ENCODE measurements around the gene KCNIP4. TPM values are rescaled to one million over a fixed set of nuclear protein-coding genes. Genes with fewer than 3 reads are reported as not detected.

The KCNIP4 gene
- total RNA-seq, 1 donor from 2014 or later, result 30.4 TPM

DNA sequence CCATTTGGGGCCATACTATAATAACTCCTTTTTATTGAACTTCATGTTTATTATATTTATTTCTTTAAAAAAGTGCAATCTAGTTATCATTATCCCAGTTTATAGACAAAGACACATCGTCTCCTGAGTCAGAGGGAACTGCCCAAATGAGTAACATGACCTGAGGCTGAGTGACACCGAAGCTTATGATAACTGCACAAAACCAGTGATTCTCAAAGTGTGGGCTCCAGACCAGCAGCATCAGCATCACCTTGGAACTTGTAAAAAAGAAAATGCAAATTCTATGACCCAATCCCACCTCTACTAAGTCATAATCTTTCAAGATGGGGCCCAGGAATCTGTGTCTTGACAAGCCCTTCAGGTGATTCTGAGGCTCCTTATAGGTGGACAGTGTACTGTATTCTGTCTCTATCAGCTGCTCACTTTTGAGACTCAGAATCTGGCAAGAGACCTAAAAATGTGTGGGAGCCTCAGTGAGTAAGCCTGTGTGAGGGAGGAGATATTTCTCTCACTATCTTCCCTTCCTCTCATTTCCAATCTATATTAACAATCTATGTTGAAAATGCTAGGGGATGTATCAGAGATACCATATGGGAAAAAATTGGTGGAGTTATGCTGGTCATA lies 1101.3 kb downstream of the KCNIP4 start:
- H3K27ac Mint-ChIP-seq (ENCODE audit: unreplicated experiment), result no peak overlapping the region
- H3K9me3 Mint-ChIP-seq (ENCODE audit: unreplicated experiment), result no peaks in the 10 kb centered on the region

DNA sequence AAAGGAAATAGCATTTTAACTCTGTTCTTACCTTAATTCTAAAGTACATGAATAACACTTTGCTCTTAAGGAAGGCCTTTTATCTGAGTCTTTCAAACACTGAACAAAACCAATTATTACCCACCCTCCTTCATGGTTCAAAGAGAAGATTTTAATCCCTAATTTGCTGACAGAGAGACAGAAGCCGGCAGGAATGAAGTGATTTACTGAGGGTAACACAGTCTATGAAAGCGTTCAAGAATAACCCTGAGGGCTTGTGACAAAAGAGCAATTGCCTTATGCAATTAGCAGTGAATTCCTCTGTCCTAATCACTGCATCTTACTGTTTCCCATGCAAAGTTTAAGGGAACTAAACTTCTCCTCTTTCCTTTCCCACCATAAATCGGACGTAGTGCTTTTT lies 1104.3 kb downstream of the KCNIP4 start:
- DNase-seq, result no peak
- TF ChIP-seq, protein P1, sequence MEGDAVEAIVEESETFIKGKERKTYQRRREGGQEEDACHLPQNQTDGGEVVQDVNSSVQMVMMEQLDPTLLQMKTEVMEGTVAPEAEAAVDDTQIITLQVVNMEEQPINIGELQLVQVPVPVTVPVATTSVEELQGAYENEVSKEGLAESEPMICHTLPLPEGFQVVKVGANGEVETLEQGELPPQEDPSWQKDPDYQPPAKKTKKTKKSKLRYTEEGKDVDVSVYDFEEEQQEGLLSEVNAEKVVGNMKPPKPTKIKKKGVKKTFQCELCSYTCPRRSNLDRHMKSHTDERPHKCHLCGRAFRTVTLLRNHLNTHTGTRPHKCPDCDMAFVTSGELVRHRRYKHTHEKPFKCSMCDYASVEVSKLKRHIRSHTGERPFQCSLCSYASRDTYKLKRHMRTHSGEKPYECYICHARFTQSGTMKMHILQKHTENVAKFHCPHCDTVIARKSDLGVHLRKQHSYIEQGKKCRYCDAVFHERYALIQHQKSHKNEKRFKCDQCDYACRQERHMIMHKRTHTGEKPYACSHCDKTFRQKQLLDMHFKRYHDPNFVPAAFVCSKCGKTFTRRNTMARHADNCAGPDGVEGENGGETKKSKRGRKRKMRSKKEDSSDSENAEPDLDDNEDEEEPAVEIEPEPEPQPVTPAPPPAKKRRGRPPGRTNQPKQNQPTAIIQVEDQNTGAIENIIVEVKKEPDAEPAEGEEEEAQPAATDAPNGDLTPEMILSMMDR (IDR thresholded peaks at IDR 0.05; ENCODE audit: partially characterized antibody, unreplicated experiment), result no peak
- Mint-ChIP-seq H3K36me3 (ENCODE audit: unreplicated experiment) (no peaks in the 10 kb centered on the region), H3K9me3 (ENCODE audit: unreplicated experiment) (no peaks in the 10 kb centered on the region), H3K4me3 (ENCODE audit: unreplicated experiment) (no peak overlapping the region), H3K4me1 (ENCODE audit: low read depth, unreplicated experiment) (no peaks in the 10 kb centered on the region), H3K27me3 (ENCODE audit: unreplicated experiment) (no peaks in the 10 kb centered on the region), H3K27ac (ENCODE audit: unreplicated experiment) (no peak overlapping the region)

More for the DNA sequence above, 1101.3 kb downstream of the KCNIP4 start:
- Mint-ChIP-seq H3K27me3 (ENCODE audit: unreplicated experiment) (peaks cover 3% of the 10 kb centered on the region), H3K36me3 (ENCODE audit: unreplicated experiment) (no peaks in the 10 kb centered on the region), H3K4me3 (ENCODE audit: unreplicated experiment) (no peak overlapping the region), H3K4me1 (ENCODE audit: low read depth, unreplicated experiment) (no peaks in the 10 kb centered on the region)
- TF ChIP-seq, protein P1 (IDR thresholded peaks at IDR 0.05; ENCODE audit: partially characterized antibody, unreplicated experiment), result no peak
- DNase-seq, result no peak

DNA sequence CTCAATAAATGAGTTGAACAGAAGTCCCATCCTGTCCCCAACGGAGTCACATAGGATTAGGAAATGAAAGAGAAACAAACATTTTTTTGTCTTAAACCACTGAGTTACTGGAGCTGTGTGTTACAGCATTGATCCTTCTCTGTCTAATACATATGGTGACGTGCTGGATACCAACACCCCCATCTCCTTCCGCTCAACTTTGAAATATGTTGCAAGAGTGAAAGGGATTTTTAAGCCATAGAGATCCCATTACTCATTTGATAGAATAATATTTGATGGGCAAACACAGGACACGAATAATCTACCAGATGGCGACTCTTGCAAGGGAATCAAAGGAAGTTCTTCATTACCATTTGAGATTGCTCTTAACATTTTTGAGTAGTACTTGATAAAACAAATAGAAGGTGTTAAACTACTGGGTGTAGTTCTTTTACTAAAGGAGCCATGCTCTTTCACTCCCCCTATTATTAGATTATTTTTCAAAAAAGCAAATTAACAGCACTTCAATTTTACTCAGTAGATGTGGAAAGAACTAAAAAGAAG lies 1107.9 kb downstream of the KCNIP4 start:
- TF ChIP-seq, protein P1 (IDR thresholded peaks at IDR 0.05; ENCODE audit: partially characterized antibody, unreplicated experiment), result no peak
- Mint-ChIP-seq H3K9me3 (ENCODE audit: unreplicated experiment) (no peaks in the 10 kb centered on the region), H3K36me3 (ENCODE audit: unreplicated experiment) (no peaks in the 10 kb centered on the region), H3K27me3 (ENCODE audit: unreplicated experiment) (no peaks in the 10 kb centered on the region), H3K27ac (ENCODE audit: unreplicated experiment) (no peak overlapping the region), H3K4me3 (ENCODE audit: unreplicated experiment) (no peak overlapping the region), H3K4me1 (ENCODE audit: low read depth, unreplicated experiment) (no peaks in the 10 kb centered on the region)
- no peak for DNase-seq

DNA sequence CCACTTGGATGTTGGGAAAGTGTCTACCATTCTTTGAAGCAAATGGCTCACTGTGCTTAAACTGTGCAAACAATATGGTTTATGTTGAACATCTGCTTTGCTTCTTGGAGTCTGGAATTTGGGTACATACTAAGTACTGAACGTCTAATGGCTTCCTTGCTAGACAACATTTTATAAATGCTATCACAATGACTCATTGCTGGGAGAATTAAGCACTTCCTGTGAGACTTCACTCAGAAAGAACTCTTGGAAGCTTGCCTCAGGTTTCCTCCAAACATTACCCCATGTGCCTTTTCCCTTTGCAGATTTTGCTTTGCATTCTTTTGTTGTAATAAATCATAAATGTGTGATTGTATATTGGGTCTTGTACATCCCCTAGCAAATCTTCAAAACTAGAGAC lies 1108.6 kb downstream of the KCNIP4 start:
- no peak overlapping the region for H3K27ac Mint-ChIP-seq (ENCODE audit: unreplicated experiment)
- H3K4me1 Mint-ChIP-seq (ENCODE audit: low read depth, unreplicated experiment), result no peaks in the 10 kb centered on the region
- TF ChIP-seq, protein P1 (IDR thresholded peaks at IDR 0.05; ENCODE audit: partially characterized antibody, unreplicated experiment), result no peak
- no peaks in the 10 kb centered on the region for H3K9me3 Mint-ChIP-seq (ENCODE audit: unreplicated experiment)
- H3K27me3 Mint-ChIP-seq (ENCODE audit: unreplicated experiment), result no peaks in the 10 kb centered on the region
- no peaks in the 10 kb centered on the region for H3K36me3 Mint-ChIP-seq (ENCODE audit: unreplicated experiment)
- H3K4me3 Mint-ChIP-seq (ENCODE audit: unreplicated experiment), result no peak overlapping the region
- DNase-seq, result no peak

DNA sequence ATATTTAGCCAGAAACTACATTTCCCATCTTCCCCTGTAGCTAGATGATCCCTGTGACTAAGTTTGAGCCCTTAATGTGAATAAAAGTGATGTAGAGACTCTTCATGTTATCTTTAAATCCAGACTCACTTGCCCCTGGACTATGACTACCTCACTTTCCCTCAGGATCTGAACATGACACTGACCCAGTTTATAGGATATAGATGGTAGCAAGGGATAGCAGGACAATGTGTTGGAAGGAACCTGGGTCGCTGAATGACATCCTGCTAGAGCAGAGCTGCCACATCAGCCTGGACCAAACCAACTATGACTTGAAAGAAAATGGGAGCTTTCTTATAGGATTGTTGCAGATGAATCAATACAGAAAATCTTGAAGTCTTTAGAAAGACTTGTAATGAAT lies 1110.1 kb downstream of the KCNIP4 start:
- no peaks in the 10 kb centered on the region for H3K4me1 Mint-ChIP-seq (ENCODE audit: low read depth, unreplicated experiment)
- no peak for DNase-seq
- H3K36me3 Mint-ChIP-seq (ENCODE audit: unreplicated experiment), result no peaks in the 10 kb centered on the region
- TF ChIP-seq, protein P1 (IDR thresholded peaks at IDR 0.05; ENCODE audit: partially characterized antibody, unreplicated experiment), result no peak
- no peak overlapping the region for H3K27ac Mint-ChIP-seq (ENCODE audit: unreplicated experiment)
- no peaks in the 10 kb centered on the region for H3K9me3 Mint-ChIP-seq (ENCODE audit: unreplicated experiment)
- H3K4me3 Mint-ChIP-seq (ENCODE audit: unreplicated experiment), result no peak overlapping the region
- H3K27me3 Mint-ChIP-seq (ENCODE audit: unreplicated experiment), result no peaks in the 10 kb centered on the region

All from glutamatergic neuron (in vitro differentiated cells).